ENCODE results near the gene TMEM135. TPM values are rescaled to one million over a fixed set of nuclear protein-coding genes. Genes with fewer than 3 reads are reported as not detected.

The TMEM135 gene
- polyA plus RNA-seq, 1 of the 3 experiments (the other 2 are of a cell fraction) = 3.0 TPM

DNA sequence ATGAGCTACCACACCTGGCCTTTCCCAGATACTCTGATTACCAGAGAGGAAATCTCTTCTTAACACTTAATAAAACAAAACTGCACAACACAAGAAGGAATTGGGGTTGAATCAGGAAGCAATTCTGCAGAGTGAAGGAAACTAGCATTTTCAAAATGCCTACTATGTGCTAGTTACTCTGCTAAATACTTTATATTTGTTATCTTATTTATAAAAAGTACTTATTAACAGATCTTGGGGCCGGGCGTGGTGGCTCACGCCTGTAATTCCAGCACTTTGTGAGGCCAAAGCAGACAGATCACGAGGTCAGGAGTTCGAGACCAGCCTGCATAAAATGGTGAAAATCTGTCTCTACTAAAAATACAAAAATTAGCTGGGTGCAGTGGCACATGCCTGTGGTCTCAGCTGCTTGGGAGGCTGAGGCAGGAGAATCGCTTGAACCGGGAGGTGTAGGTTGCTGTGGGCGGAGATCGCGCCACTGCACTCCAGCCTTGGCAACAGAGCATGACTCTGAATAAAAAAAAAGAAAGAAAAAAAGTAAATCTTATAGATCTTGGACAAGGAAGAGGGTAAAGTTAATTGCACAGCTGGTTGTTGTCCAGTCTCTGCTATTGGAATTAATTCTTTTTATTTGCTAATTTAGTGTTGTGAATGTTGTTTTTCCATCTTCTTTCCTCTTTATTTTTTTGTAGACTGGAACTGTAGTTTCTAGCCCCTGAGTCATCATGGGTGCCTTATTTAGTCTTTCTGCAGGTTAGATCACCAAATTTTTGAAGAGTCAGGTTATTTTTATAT is 22.1 kb downstream of the TMEM135 start:
- Histone ChIP-seq H3K27me3 (ENCODE audit: insufficient read depth) (no peaks in the 10 kb centered on the region), H3F3A (replicated peaks; ENCODE audit: insufficient read depth) (no peaks in the 10 kb centered on the region), H3K36me3 (replicated peaks in 1 of 2; ENCODE audit: control insufficient read depth in 1 of 2, insufficient read depth in 2 of 2, low read length in 1 of 2) (no peaks in the 10 kb centered on the region), H2AFZ (ENCODE audit: low read depth) (no peak overlapping the region), H3K9me3 (no peaks in the 10 kb centered on the region), H3K4me1 (ENCODE audit: control insufficient read depth in 1 of 2, insufficient read depth in 2 of 2, low read depth in 1 of 2, low read length in 1 of 2) (no peaks in the 10 kb centered on the region; a peak in 1 of 4 replicates), H3K4me3 (ENCODE audit: low read depth in 2 of 2, low read length in 1 of 2) (no peak overlapping the region), H3K4me2 (no peak overlapping the region), H3K79me2 (ENCODE audit: insufficient read depth) (0 out of 2 replicates have a peak, but pooled peaks cover 3% of the 10 kb centered on the region), H3K9me2 (peaks cover 4% of the 10 kb centered on the region; the same call in 1 of the 2 replicates), H3K9ac (no peak overlapping the region), H3K27ac (ENCODE audit: low read depth in 2 of 2, low read length in 1 of 2) (no peak overlapping the region), H4K20me1 (ENCODE audit: insufficient read depth) (no peaks in the 10 kb centered on the region)
- 94% methylated on average over 10 of the region's 10 CpGs for WGBS (ENCODE audit: low lambda C conversion rate)
- no peak for TF ChIP-seq NRF1 (IDR thresholded peaks at IDR 0.05; ENCODE audit: low read depth, low read length)
- TF ChIP-seq GABPA (IDR thresholded peaks at IDR 0.05; ENCODE audit: low read depth) = no peak
- no peak for TF ChIP-seq SMC3 (IDR thresholded peaks at IDR 0.05; ENCODE audit: low read depth, low read length)
- TF ChIP-seq MAX (IDR thresholded peaks at IDR 0.05; ENCODE audit: low read depth) = no peak
- TF ChIP-seq RAD21 (IDR thresholded peaks at IDR 0.05; ENCODE audit: low read length) = no peak
- TF ChIP-seq IRF3 (IDR thresholded peaks at IDR 0.05; ENCODE audit: low read depth, low read length) = no peak
- no peak for TF ChIP-seq REST (IDR thresholded peaks at IDR 0.05; ENCODE audit: low read depth, low read length)
- TF ChIP-seq FOXM1 (IDR thresholded peaks at IDR 0.05; ENCODE audit: low read depth) = no peak
- no peak for TF ChIP-seq TCF12 (IDR thresholded peaks at IDR 0.05)
- no peak for TF ChIP-seq RXRA (IDR thresholded peaks at IDR 0.05; ENCODE audit: borderline replicate concordance, low read depth)
- no peak for TF ChIP-seq ELF1 (IDR thresholded peaks at IDR 0.05)
- TF ChIP-seq MEF2A (IDR thresholded peaks at IDR 0.05; ENCODE audit: borderline replicate concordance, low read depth) = no peak
- TF ChIP-seq GATA2 (CRISPR knock-in tag; IDR thresholded peaks at IDR 0.05) = no peak
- no peak for TF ChIP-seq EP300 (IDR thresholded peaks at IDR 0.05; ENCODE audit: borderline replicate concordance in 1 of 2, low read depth in 1 of 2, low read length in 1 of 2)
- TF ChIP-seq, protein P1, sequence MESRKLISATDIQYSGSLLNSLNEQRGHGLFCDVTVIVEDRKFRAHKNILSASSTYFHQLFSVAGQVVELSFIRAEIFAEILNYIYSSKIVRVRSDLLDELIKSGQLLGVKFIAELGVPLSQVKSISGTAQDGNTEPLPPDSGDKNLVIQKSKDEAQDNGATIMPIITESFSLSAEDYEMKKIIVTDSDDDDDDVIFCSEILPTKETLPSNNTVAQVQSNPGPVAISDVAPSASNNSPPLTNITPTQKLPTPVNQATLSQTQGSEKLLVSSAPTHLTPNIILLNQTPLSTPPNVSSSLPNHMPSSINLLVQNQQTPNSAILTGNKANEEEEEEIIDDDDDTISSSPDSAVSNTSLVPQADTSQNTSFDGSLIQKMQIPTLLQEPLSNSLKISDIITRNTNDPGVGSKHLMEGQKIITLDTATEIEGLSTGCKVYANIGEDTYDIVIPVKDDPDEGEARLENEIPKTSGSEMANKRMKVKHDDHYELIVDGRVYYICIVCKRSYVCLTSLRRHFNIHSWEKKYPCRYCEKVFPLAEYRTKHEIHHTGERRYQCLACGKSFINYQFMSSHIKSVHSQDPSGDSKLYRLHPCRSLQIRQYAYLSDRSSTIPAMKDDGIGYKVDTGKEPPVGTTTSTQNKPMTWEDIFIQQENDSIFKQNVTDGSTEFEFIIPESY (IDR thresholded peaks at IDR 0.05; ENCODE audit: borderline replicate concordance, low read depth) = no peak
- no peak for DNase-seq
- ChIA-PET POLR2A (no interaction called here), CTCF (no interaction called here)

Data from SK-N-SH (cell line).